ENCODE measurements around the gene CTSG.
"Not testable (repeated sequence)": the region's sequence is repeated elsewhere in the genome, so short reads cannot be mapped to it uniquely, and the experiment has no call there.

Gene CTSG

DNA sequence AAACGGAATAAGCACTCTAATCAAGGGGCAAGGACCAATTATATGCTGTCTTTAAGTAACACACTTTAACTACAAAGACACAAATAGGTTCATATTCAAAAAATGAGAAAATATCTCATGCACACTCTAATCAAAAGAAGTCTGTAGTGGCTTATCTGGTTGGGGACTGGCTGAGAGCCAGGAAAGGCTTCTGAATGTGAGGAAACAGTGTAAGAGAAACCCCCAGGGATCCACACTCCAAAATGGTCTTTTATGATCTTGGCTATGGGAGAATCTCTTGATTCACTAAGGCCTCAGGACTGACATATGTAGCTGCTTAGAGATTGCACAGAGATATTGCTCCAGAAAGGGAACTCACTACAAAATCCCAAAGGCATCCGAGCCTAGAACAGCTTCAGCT, 10.3 kb downstream of the CTSG start:
- no peak overlapping the region for H3K4me3 ChIP-seq (ENCODE audit: low read depth, low read length)
- no peak for TF ChIP-seq MAX (IDR thresholded peaks at IDR 0.05; ENCODE audit: low read depth, low read length)
- TF ChIP-seq MYC (IDR thresholded peaks at IDR 0.05; ENCODE audit: low read depth, low read length), result no peak
- TF ChIP-seq, protein P1, sequence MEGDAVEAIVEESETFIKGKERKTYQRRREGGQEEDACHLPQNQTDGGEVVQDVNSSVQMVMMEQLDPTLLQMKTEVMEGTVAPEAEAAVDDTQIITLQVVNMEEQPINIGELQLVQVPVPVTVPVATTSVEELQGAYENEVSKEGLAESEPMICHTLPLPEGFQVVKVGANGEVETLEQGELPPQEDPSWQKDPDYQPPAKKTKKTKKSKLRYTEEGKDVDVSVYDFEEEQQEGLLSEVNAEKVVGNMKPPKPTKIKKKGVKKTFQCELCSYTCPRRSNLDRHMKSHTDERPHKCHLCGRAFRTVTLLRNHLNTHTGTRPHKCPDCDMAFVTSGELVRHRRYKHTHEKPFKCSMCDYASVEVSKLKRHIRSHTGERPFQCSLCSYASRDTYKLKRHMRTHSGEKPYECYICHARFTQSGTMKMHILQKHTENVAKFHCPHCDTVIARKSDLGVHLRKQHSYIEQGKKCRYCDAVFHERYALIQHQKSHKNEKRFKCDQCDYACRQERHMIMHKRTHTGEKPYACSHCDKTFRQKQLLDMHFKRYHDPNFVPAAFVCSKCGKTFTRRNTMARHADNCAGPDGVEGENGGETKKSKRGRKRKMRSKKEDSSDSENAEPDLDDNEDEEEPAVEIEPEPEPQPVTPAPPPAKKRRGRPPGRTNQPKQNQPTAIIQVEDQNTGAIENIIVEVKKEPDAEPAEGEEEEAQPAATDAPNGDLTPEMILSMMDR (IDR thresholded peaks at IDR 0.05; ENCODE audit: low read depth, low read length), result no peak
- no peak for TF ChIP-seq POLR2A (IDR thresholded peaks at IDR 0.05; ENCODE audit: extremely low read depth, insufficient read length)
- peak; percentile 20 for DNase-seq (ENCODE audit: low read depth)

DNA sequence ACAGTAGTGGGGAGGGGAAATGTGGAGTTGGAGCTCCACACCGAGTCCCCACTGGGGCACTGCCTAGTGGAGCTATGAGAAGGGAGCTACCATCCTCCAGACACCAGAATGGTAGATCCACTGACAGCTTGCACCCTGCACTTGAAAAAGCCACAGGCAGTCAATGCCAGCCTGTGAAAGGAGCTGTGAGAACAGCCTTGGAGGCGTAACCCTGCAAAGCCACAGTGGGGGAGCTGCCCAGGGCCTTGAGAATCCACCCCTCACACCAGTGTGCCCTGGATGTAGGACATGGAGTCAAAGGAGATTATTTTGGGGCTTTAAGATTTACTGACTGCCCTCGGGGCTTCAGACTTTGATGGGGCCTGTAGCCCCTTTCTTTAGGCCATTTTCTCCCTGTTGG, 12.5 kb downstream of the CTSG start:
- no peak for DNase-seq (ENCODE audit: low read depth)
- TF ChIP-seq, protein P1 (IDR thresholded peaks at IDR 0.05; ENCODE audit: low read depth, low read length), result no peak
- TF ChIP-seq MAX (IDR thresholded peaks at IDR 0.05; ENCODE audit: low read depth, low read length) (no peak), MYC (IDR thresholded peaks at IDR 0.05; ENCODE audit: low read depth, low read length) (no peak), POLR2A (IDR thresholded peaks at IDR 0.05; ENCODE audit: extremely low read depth, insufficient read length) (no peak)
- no peak overlapping the region for H3K4me3 ChIP-seq (ENCODE audit: low read depth, low read length)

GRCh38 chr14:24556756-24557155, 19.3 kb downstream of the CTSG start:
- no peak overlapping the region for H3K4me3 ChIP-seq (ENCODE audit: low read depth, low read length)
- TF ChIP-seq MAX (IDR thresholded peaks at IDR 0.05; ENCODE audit: low read depth, low read length) (no peak), POLR2A (IDR thresholded peaks at IDR 0.05; ENCODE audit: extremely low read depth, insufficient read length) (no peak), MYC (IDR thresholded peaks at IDR 0.05; ENCODE audit: low read depth, low read length) (no peak)
- TF ChIP-seq, protein P1 (IDR thresholded peaks at IDR 0.05; ENCODE audit: low read depth, low read length), result no peak
- no peak for DNase-seq (ENCODE audit: low read depth)

GRCh38 chr14:24549064-24549463, 27.0 kb downstream of the CTSG start:
- DNase-seq (ENCODE audit: low read depth), result not testable (repeated sequence)

GRCh38 chr14:24542346-24542936, 33.6 kb downstream of the CTSG start:
- H3K4me3 ChIP-seq (ENCODE audit: low read depth, low read length), result no peak overlapping the region
- DNase-seq (ENCODE audit: low read depth), result no peak
- TF ChIP-seq MAX (IDR thresholded peaks at IDR 0.05; ENCODE audit: low read depth, low read length) (no peak), MYC (IDR thresholded peaks at IDR 0.05; ENCODE audit: low read depth, low read length) (no peak), POLR2A (IDR thresholded peaks at IDR 0.05; ENCODE audit: extremely low read depth, insufficient read length) (no peak)
- TF ChIP-seq, protein P1 (IDR thresholded peaks at IDR 0.05; ENCODE audit: low read depth, low read length), result no peak

More at GRCh38 chr14:24549064-24549463, 27.0 kb downstream of the CTSG start:
- H3K4me3 ChIP-seq (ENCODE audit: low read depth, low read length), result not testable (repeated sequence)

- TF ChIP-seq MYC (IDR thresholded peaks at IDR 0.05; ENCODE audit: low read depth, low read length), result no peak
- TF ChIP-seq MAX (IDR thresholded peaks at IDR 0.05; ENCODE audit: low read depth, low read length), result peak; percentile 64
- H3K4me3 ChIP-seq (ENCODE audit: low read depth, low read length), result no peak overlapping the region
- peak; percentile 42 for DNase-seq (ENCODE audit: low read depth)
Measured at GRCh38 chr14:24535737-24536136, 40.3 kb downstream of the CTSG start.

DNA sequence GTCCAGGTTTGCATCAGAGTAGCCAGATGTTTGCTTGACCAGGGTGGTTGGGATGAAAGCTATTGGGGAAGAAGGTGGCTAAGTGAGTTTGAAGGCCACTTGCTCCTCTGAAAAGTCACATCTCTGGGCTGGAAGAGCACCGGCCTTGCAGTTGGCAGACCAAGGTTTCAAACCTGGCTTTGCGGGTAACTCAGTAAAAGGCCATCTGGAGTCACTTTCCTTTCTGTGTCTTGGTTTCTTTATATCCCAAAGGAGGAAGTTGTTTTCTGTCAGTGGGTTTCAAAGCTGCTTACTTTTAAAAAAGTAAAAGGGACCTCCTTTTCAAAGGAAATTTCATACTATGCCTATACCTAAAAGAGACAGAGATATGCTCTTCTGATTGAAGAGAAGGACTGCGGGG, 41.8 kb downstream of the CTSG start:
- peak; percentile 4 for DNase-seq (ENCODE audit: low read depth)
- TF ChIP-seq POLR2A (IDR thresholded peaks at IDR 0.05; ENCODE audit: extremely low read depth, insufficient read length), result no peak
- TF ChIP-seq, protein P1 (IDR thresholded peaks at IDR 0.05; ENCODE audit: low read depth, low read length), result no peak
- TF ChIP-seq MAX (IDR thresholded peaks at IDR 0.05; ENCODE audit: low read depth, low read length), result no peak
- no peak for TF ChIP-seq MYC (IDR thresholded peaks at IDR 0.05; ENCODE audit: low read depth, low read length)
- no peak overlapping the region for H3K4me3 ChIP-seq (ENCODE audit: low read depth, low read length)

- DNase-seq (ENCODE audit: low read depth); H3K4me3 ChIP-seq (ENCODE audit: low read depth, low read length): not testable (repeated sequence)
Measured at GRCh38 chr14:24525877-24526620, 50.0 kb downstream of the CTSG start.

All from NB4 (cell line).